ENCODE data around the gene BTBD9. TPM values are rescaled to one million over a fixed set of nuclear protein-coding genes. Genes with fewer than 3 reads are reported as not detected.
A peak's percentile ranks its signal among the peaks of the same experiment; 100 is the strongest.

Gene BTBD9
- total and polyA plus RNA-seq, 2 experiments from 2014 or later = 10.0 to 13.7 TPM

DNA sequence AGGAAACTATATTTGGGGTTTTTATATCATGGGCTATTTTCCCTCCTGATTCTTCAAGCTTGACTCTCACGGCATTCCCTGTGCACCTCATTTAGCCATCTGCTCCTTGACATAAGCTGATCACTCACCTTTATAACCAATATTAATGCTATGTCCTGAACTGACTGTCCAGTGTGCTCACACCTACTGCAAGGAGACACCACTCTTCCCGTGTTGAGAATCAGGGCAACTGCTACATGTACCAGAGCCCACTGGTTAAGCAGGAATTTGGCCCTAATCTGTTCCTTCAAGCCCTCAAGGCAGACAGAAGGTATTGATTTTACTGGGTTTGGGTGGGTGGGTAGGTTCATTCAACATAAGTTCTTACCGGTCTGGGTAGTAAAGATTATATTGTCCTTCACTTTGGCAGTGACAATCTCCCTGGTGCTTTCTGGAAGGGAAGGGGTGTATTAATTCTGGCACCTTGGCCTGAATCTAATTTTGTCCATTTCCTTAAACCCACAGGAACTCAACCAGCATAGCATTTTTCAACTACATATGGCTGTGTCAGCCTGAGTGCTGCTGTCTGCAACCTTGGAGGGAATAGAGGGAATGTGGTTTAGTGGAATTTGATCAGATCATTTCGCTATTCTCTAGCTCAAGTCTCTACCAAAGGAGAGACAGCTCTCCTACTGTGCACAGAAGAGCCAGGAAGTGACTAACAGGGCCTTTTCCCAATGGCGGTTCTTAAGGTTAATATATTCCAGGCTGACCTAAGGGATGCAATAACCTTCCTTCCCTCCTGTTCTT is 293.2 kb downstream of the BTBD9 start:
- TF ChIP-seq EZH2phosphoT487 (IDR thresholded peaks at IDR 0.05; ENCODE audit: insufficient read depth, low read depth) (no peak), EZH2 (IDR thresholded peaks at IDR 0.05; ENCODE audit: insufficient read depth, poor library complexity, severe bottlenecking) (no peak)
- H3K9me2 ChIP-seq (ENCODE audit: insufficient read depth) = no peaks in the 10 kb centered on the region
- H3K27me3 ChIP-seq (replicated peaks; ENCODE audit: insufficient read depth) = no peaks in the 10 kb centered on the region
- no peaks in the 10 kb centered on the region for H3K9me3 ChIP-seq (ENCODE audit: low read depth)
- H3K36me3 ChIP-seq (ENCODE audit: low read depth) = no peaks in the 10 kb centered on the region
- DNase-seq = peak; percentile 84
- peaks cover 32% of the 10 kb centered on the region for H3K4me1 ChIP-seq (ENCODE audit: insufficient read depth)
- H3F3A ChIP-seq (ENCODE audit: insufficient read depth) = peaks cover 16% of the 10 kb centered on the region
- no peak overlapping the region for H3K4me3 ChIP-seq
- H3K27ac ChIP-seq = peak overlapping the region; percentile 38
- peak overlapping the region; percentile 16 for H3K4me2 ChIP-seq (ENCODE audit: unreplicated experiment)
- no peaks in the 10 kb centered on the region for H4K20me1 ChIP-seq (ENCODE audit: insufficient read depth)
- no peaks in the 10 kb centered on the region for H3K79me2 ChIP-seq (ENCODE audit: insufficient read depth)
- 53 to 55% methylated on average over 5 of the region's 5 CpGs for WGBS, 2 experiments (ENCODE audit: low coverage in 1 of 2, low lambda C conversion rate in 2 of 2, missing lambda C conversion rate in 2 of 2)
- no peak overlapping the region for H3K9ac ChIP-seq
- no peak overlapping the region for H2AFZ ChIP-seq
- in situ Hi-C loops (cut with MboI) = no loop called here

DNA sequence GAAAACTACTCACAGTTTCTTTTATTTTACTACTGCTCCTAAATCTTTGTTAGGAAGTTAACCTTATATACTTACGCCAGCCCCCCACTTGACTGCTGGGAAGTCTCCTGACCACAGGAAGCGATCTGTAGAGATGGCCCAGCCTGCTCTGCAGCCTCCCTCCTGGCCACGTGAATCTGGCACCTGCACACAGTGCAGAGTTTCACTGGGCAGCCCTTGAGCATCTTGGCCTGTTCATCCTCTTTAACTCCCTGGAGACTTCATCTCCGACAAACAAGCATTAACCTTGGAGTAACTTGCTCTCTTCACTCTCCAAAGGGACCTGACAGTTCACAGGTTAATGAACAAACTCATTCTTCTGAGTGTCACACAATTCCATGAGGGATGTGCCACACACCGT is 294.1 kb downstream of the BTBD9 start:
- Histone ChIP-seq H3F3A (ENCODE audit: insufficient read depth) (peaks cover 16% of the 10 kb centered on the region), H3K4me3 (no peak overlapping the region), H3K9me3 (ENCODE audit: low read depth) (no peaks in the 10 kb centered on the region), H3K9me2 (ENCODE audit: insufficient read depth) (no peaks in the 10 kb centered on the region), H3K4me2 (ENCODE audit: unreplicated experiment) (no peak overlapping the region), H3K27me3 (replicated peaks; ENCODE audit: insufficient read depth) (no peaks in the 10 kb centered on the region), H3K36me3 (ENCODE audit: low read depth) (no peaks in the 10 kb centered on the region), H3K9ac (no peak overlapping the region), H2AFZ (no peak overlapping the region), H3K79me2 (ENCODE audit: insufficient read depth) (no peaks in the 10 kb centered on the region), H4K20me1 (ENCODE audit: insufficient read depth) (no peaks in the 10 kb centered on the region), H3K27ac (no peak overlapping the region), H3K4me1 (ENCODE audit: insufficient read depth) (peaks cover 25% of the 10 kb centered on the region)
- 67 to 71% methylated on average over 5 of the region's 5 CpGs for WGBS, 2 experiments (ENCODE audit: low coverage in 1 of 2, low lambda C conversion rate in 2 of 2, missing lambda C conversion rate in 2 of 2)
- TF ChIP-seq EZH2 (IDR thresholded peaks at IDR 0.05; ENCODE audit: insufficient read depth, poor library complexity, severe bottlenecking) (no peak), EZH2phosphoT487 (IDR thresholded peaks at IDR 0.05; ENCODE audit: insufficient read depth, low read depth) (no peak)
- in situ Hi-C loops (cut with MboI) = no loop called here
- no peak for DNase-seq

- H4K20me1 ChIP-seq (ENCODE audit: insufficient read depth) = no peaks in the 10 kb centered on the region
- in situ Hi-C loops (cut with MboI) = no loop called here
- peaks cover 7% of the 10 kb centered on the region for H3F3A ChIP-seq (ENCODE audit: insufficient read depth)
- 91 to 100% methylated on average over 1 of the region's 1 CpG for WGBS, 2 experiments (ENCODE audit: low coverage in 1 of 2, low lambda C conversion rate in 2 of 2, missing lambda C conversion rate in 2 of 2)
- H3K4me3 ChIP-seq = no peak overlapping the region
- TF ChIP-seq EZH2 (IDR thresholded peaks at IDR 0.05; ENCODE audit: insufficient read depth, poor library complexity, severe bottlenecking) = no peak
- no peak for TF ChIP-seq EZH2phosphoT487 (IDR thresholded peaks at IDR 0.05; ENCODE audit: insufficient read depth, low read depth)
- no peaks in the 10 kb centered on the region for H3K27me3 ChIP-seq (replicated peaks; ENCODE audit: insufficient read depth)
- H3K9me3 ChIP-seq (ENCODE audit: low read depth) = no peaks in the 10 kb centered on the region
- no peak overlapping the region for H2AFZ ChIP-seq
- no peak overlapping the region for H3K9ac ChIP-seq
- no peak overlapping the region for H3K27ac ChIP-seq
- no peaks in the 10 kb centered on the region for H3K9me2 ChIP-seq (ENCODE audit: insufficient read depth)
- no peak for DNase-seq
- no peaks in the 10 kb centered on the region for H3K79me2 ChIP-seq (ENCODE audit: insufficient read depth)
- no peaks in the 10 kb centered on the region for H3K36me3 ChIP-seq (ENCODE audit: low read depth)
- peaks cover 20% of the 10 kb centered on the region for H3K4me1 ChIP-seq (ENCODE audit: insufficient read depth)
- no peak overlapping the region for H3K4me2 ChIP-seq (ENCODE audit: unreplicated experiment)
Observed at GRCh38 chr6:38341496-38341895, 298.2 kb downstream of the BTBD9 start.

DNA sequence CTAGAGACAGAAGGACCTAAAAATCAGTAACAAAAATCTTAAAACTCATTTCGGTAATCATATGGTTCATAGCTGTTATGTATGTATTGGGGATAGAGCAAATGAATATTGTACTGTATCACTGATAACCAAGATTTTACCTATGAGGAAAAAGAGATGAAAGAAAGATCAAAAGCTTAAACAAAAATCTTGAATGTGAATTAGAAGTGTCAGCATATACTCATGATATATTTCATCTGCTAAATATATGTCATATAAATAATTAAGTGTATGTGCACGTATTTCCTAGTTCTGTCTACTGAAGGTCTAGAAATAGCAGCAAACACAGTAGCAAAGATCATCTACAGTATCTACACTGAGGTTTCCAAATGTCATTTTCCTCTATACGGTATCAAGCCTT is 299.8 kb downstream of the BTBD9 start:
- TF ChIP-seq EZH2phosphoT487 (IDR thresholded peaks at IDR 0.05; ENCODE audit: insufficient read depth, low read depth) (no peak), EZH2 (IDR thresholded peaks at IDR 0.05; ENCODE audit: insufficient read depth, poor library complexity, severe bottlenecking) (no peak)
- no peaks in the 10 kb centered on the region for H3K36me3 ChIP-seq (ENCODE audit: low read depth)
- no peaks in the 10 kb centered on the region for H3K9me3 ChIP-seq (ENCODE audit: low read depth)
- H3K4me1 ChIP-seq (ENCODE audit: insufficient read depth) = peaks cover 15% of the 10 kb centered on the region
- no peaks in the 10 kb centered on the region for H3F3A ChIP-seq (ENCODE audit: insufficient read depth)
- no peaks in the 10 kb centered on the region for H3K9me2 ChIP-seq (ENCODE audit: insufficient read depth)
- H3K27ac ChIP-seq = no peak overlapping the region
- 94 to 97% methylated on average over 3 of the region's 3 CpGs for WGBS, 2 experiments (ENCODE audit: low coverage in 1 of 2, low lambda C conversion rate in 2 of 2, missing lambda C conversion rate in 2 of 2)
- in situ Hi-C loops (cut with MboI) = no loop called here
- DNase-seq = no peak
- H4K20me1 ChIP-seq (ENCODE audit: insufficient read depth) = no peaks in the 10 kb centered on the region
- no peaks in the 10 kb centered on the region for H3K79me2 ChIP-seq (ENCODE audit: insufficient read depth)
- H3K9ac ChIP-seq = no peak overlapping the region
- H2AFZ ChIP-seq = no peak overlapping the region
- H3K4me3 ChIP-seq = no peak overlapping the region
- no peaks in the 10 kb centered on the region for H3K27me3 ChIP-seq (replicated peaks; ENCODE audit: insufficient read depth)
- no peak overlapping the region for H3K4me2 ChIP-seq (ENCODE audit: unreplicated experiment)

Measured in GM23248 (cell line).